K562 (cell line): ENCODE results near the gene SIGMAR1. TPM values are rescaled to one million over a fixed set of nuclear protein-coding genes. Genes with fewer than 3 reads are reported as not detected.

ENCODE experiments used
- BCOR ChIP-seq: fragments of 450-650 bp; IDR thresholded peaks from 2 replicates; pipeline ENCODE4 v1.6.1; 2016
- BRF1 ChIP-seq: IDR thresholded peaks from 3 replicates; pipeline ENCODE4 v1.6.1; 2011; ENCODE audit warnings: borderline replicate concordance, mild to moderate bottlenecking; ENCODE audit not compliant: insufficient read length; ENCODE audit errors: extremely low read depth
- CREM ChIP-seq: IDR thresholded peaks from 2 replicates; pipeline ENCODE4 v1.6.1; 2014; ENCODE audit warnings: antibody characterized with exemption, low read depth
- E2F5 ChIP-seq: sonication (generic); formaldehyde crosslinking; IDR thresholded peaks from 2 replicates; pipeline ENCODE4 v1.8.0; 2022; ENCODE audit warnings: mild to moderate bottlenecking, missing genetic modification reagents
- EGR1 ChIP-seq: fragments of 450-650 bp; conservative IDR thresholded peaks from 2 replicates; pipeline ENCODE4 v1.6.1; 2017; ENCODE audit warnings: mild to moderate bottlenecking
- EP400 ChIP-seq: fragments of 450-650 bp; IDR thresholded peaks from 2 replicates; pipeline ENCODE4 v1.6.1; 2017; ENCODE audit warnings: antibody characterized with exemption, mild to moderate bottlenecking, moderate library complexity
- HMBOX1 ChIP-seq: sonication (generic); IDR thresholded peaks from 2 replicates; pipeline ENCODE4 v1.6.1; 2016
- HMG20A ChIP-seq: fragments of 450-650 bp; formaldehyde crosslinking; conservative IDR thresholded peaks from 2 replicates; pipeline ENCODE4 v1.4.0; 2020; ENCODE audit warnings: mild to moderate bottlenecking, mixed read lengths
- HNRNPL ChIP-seq: fragments of 200-400 bp; formaldehyde crosslinking; IDR thresholded peaks from 2 replicates; pipeline ENCODE4 v1.6.1; 2017; ENCODE audit warnings: low read depth, mild to moderate bottlenecking, low read length
- KAT2B ChIP-seq: IDR thresholded peaks from one replicate; pipeline ENCODE4 v1.6.1; 2012; ENCODE audit warnings: low read depth, mild to moderate bottlenecking, control low read depth, inconsistent platforms, low read length, moderate library complexity
- LCOR ChIP-seq: sonication (generic); formaldehyde crosslinking; IDR thresholded peaks from 2 replicates; pipeline ENCODE4 v1.8.0; 2022; ENCODE audit warnings: mild to moderate bottlenecking, missing genetic modification reagents
- NCOA6 ChIP-seq: fragments of 450-650 bp; IDR thresholded peaks from 2 replicates; pipeline ENCODE4 v1.6.1; 2017; ENCODE audit warnings: mild to moderate bottlenecking
- SMARCB1 ChIP-seq: IDR thresholded peaks from 2 replicates; pipeline ENCODE4 v1.6.1; 2011; ENCODE audit warnings: improper control_type of control experiment, low read depth; ENCODE audit not compliant: insufficient read length
- SRSF3 ChIP-seq: fragments of 200-400 bp; formaldehyde crosslinking; IDR thresholded peaks from 2 replicates; pipeline ENCODE4 v1.6.1; 2016; ENCODE audit warnings: mild to moderate bottlenecking, low read length, moderate library complexity; ENCODE audit not compliant: insufficient read depth
- TAF15 ChIP-seq: fragments of 200-400 bp; formaldehyde crosslinking; IDR thresholded peaks from 2 replicates; pipeline ENCODE4 v1.6.1; 2017; ENCODE audit warnings: mild to moderate bottlenecking, low read depth, low read length, moderate library complexity
- ZNF253 ChIP-seq: fragments of 250-450 bp; sonication (Bioruptor Pico); conservative IDR thresholded peaks from 2 replicates; pipeline ENCODE4 v1.6.1; 2021; ENCODE audit warnings: mild to moderate bottlenecking
- polyA plus RNA-seq, 8 experiments: library from polyadenylated mRNA; depleted of rRNA in 4 of 8; stranded (reverse) in 5 of 8; unstranded in 3 of 8; fragments of >200 nt; fragmentation: Nextera tagmentation in 2 of 8; fragmentation: Illumina TruSeq in 1 of 8; extraction: Ambion mirVana in 2 of 8; extraction: Trizol in 1 of 8; gene quantifications; 2 replicates each; pipeline versions ENCODE4 v1.2.1 to v1.2.3, GENCODE V29; 2011 to 2014; ENCODE audit warnings: inconsistent platforms in 1 of 8, missing spikeins in 1 of 8
- total RNA-seq, 7 experiments: library from RNA; depleted of rRNA in 6 of 7; stranded (reverse); fragments of >200 nt in 6 of 7; fragmentation: Illumina TruSeq in 2 of 7; extraction: Trizol in 2 of 7; gene quantifications; 2 replicates each; pipeline versions ENCODE4 v1.2.1 to v1.2.3, GENCODE V29; 2011 to 2021; ENCODE audit warnings: low replicate concordance in 1 of 7
- TF ChIP-seq, protein P1 (sequence below): IDR thresholded peaks from 2 replicates; pipeline ENCODE4 v1.6.1; 2011; ENCODE audit warnings: borderline replicate concordance, low read depth, mild to moderate bottlenecking, moderate library complexity, low read length; ENCODE audit not compliant: insufficient read depth, poor library complexity, severe bottlenecking
- TF ChIP-seq, protein P2 (sequence below): fragments of 250-450 bp; sonication (Bioruptor Pico); IDR thresholded peaks from 2 replicates; pipeline ENCODE4 v1.5.1; 2021; ENCODE audit warnings: mild to moderate bottlenecking
- TF ChIP-seq, protein P3 (sequence below): fragments of 250-450 bp; sonication (Bioruptor Pico); IDR thresholded peaks from 2 replicates; pipeline ENCODE4 v1.9.0; 2021; ENCODE audit warnings: mild to moderate bottlenecking
- TF ChIP-seq, protein P4 (sequence below): fragments of 250-450 bp; sonication (Bioruptor Pico); IDR thresholded peaks from 2 replicates; pipeline ENCODE4 v1.5.0; 2021

SIGMAR1 gene
- total and polyA plus RNA-seq, 9 of the 15 experiments (the other 6 are each of a cell fraction or from before 2014, with no cell fraction given), result 6.9 to 80.0 (median 35.2) TPM

GRCh38 chr9:34646211-34647083 lies 8.9 kb upstream of the SIGMAR1 start, which contains the start of gene GALT (continued):
- TF ChIP-seq, protein P1, sequence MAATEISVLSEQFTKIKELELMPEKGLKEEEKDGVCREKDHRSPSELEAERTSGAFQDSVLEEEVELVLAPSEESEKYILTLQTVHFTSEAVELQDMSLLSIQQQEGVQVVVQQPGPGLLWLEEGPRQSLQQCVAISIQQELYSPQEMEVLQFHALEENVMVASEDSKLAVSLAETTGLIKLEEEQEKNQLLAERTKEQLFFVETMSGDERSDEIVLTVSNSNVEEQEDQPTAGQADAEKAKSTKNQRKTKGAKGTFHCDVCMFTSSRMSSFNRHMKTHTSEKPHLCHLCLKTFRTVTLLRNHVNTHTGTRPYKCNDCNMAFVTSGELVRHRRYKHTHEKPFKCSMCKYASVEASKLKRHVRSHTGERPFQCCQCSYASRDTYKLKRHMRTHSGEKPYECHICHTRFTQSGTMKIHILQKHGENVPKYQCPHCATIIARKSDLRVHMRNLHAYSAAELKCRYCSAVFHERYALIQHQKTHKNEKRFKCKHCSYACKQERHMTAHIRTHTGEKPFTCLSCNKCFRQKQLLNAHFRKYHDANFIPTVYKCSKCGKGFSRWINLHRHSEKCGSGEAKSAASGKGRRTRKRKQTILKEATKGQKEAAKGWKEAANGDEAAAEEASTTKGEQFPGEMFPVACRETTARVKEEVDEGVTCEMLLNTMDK, result peak; percentile 30
- TF ChIP-seq TAF15, result no peak
- no peak for TF ChIP-seq SMARCB1
- TF ChIP-seq HMG20A (CRISPR knock-in tag), result no peak
- TF ChIP-seq KAT2B, result no peak
- TF ChIP-seq EP400, result peak; percentile 59; the same call in 1 of the 2 replicates
- peak; percentile 48; the same call in 1 of the 2 replicates for TF ChIP-seq BCOR
- TF ChIP-seq ZNF253, result no peak
- TF ChIP-seq EGR1, result peak; percentile 55
- TF ChIP-seq NCOA6, result no peak
- TF ChIP-seq, protein P2, sequence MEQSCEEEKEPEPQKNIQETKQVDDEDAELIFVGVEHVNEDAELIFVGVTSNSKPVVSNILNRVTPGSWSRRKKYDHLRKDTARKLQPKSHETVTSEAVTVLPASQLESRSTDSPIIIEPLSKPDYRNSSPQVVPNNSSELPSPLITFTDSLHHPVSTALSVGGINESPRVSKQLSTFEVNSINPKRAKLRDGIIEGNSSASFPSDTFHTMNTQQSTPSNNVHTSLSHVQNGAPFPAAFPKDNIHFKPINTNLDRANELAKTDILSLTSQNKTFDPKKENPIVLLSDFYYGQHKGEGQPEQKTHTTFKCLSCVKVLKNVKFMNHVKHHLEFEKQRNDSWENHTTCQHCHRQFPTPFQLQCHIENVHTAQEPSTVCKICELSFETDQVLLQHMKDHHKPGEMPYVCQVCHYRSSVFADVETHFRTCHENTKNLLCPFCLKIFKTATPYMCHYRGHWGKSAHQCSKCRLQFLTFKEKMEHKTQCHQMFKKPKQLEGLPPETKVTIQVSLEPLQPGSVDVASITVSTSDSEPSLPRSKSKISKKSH (CRISPR knock-in tag), result no peak
- TF ChIP-seq, protein P3, sequence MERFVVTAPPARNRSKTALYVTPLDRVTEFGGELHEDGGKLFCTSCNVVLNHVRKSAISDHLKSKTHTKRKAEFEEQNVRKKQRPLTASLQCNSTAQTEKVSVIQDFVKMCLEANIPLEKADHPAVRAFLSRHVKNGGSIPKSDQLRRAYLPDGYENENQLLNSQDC, result no peak
- TF ChIP-seq BRF1, result no peak
- TF ChIP-seq E2F5 (CRISPR knock-in tag), result no peak
- no peak for TF ChIP-seq SRSF3
- no peak for TF ChIP-seq CREM
- TF ChIP-seq HMBOX1, result no peak
- no peak for TF ChIP-seq HNRNPL
- TF ChIP-seq, protein P4, sequence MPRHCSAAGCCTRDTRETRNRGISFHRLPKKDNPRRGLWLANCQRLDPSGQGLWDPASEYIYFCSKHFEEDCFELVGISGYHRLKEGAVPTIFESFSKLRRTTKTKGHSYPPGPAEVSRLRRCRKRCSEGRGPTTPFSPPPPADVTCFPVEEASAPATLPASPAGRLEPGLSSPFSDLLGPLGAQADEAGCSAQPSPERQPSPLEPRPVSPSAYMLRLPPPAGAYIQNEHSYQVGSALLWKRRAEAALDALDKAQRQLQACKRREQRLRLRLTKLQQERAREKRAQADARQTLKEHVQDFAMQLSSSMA (CRISPR knock-in tag), result no peak
- TF ChIP-seq LCOR (CRISPR knock-in tag), result no peak
